Skeletal muscle tissue (tissue), 4 donors: ENCODE data around the gene TMEM239. TPM values are rescaled to one million over a fixed set of nuclear protein-coding genes. Genes with fewer than 3 reads are reported as not detected.
"Not testable (repeated sequence)": the region's sequence is repeated elsewhere in the genome, so short reads cannot be mapped to it uniquely, and the experiment has no call there.

ENCODE experiments used
- H3K27ac ChIP-seq: one replicate; pipeline ENCODE4 v1.7.0; 2013; ENCODE audit warnings: mild to moderate bottlenecking, low read depth, low read length, inconsistent platforms
- H3K27me3 ChIP-seq, 3 donors: one replicate each; pipeline ENCODE4 v1.7.0; 2013; ENCODE audit warnings: low read length in 3 of 3; ENCODE audit not compliant: control insufficient read depth in 3 of 3, insufficient read depth in 3 of 3
- H3K36me3 ChIP-seq, 3 donors: one replicate each; pipeline ENCODE4 v1.7.0; 2013; ENCODE audit warnings: low read length in 3 of 3; ENCODE audit not compliant: control insufficient read depth in 3 of 3, insufficient read depth in 3 of 3
- H3K4me1 ChIP-seq, 3 donors: one replicate each; pipeline ENCODE4 v1.7.0; 2013; ENCODE audit warnings: low read length in 3 of 3, mild to moderate bottlenecking in 3 of 3; ENCODE audit not compliant: control insufficient read depth in 3 of 3, insufficient read depth in 3 of 3
- H3K4me3 ChIP-seq, 3 donors: one replicate each; pipeline ENCODE4 v1.7.0; 2013; ENCODE audit warnings: low read length in 3 of 3
- H3K9ac ChIP-seq, 3 donors: one replicate each; pipeline ENCODE4 v1.7.0; 2013; ENCODE audit warnings: low read length in 3 of 3, mild to moderate bottlenecking in 3 of 3, moderate library complexity in 2 of 3, low read depth in 1 of 3
- H3K9me3 ChIP-seq, 3 donors: one replicate each; pipeline ENCODE4 v1.7.0; 2013; ENCODE audit warnings: low read length in 3 of 3; ENCODE audit not compliant: control insufficient read depth in 3 of 3
- total RNA-seq: library from RNA; depleted of rRNA; stranded (reverse); fragments of >200 nt; gene quantifications from one replicate; pipeline ENCODE4 v1.2.3, GENCODE V29; 2014
- donor health status: Osteomylitis.

The TMEM239 gene
- total RNA-seq, 1 donor from 2014 or later = not detected

DNA sequence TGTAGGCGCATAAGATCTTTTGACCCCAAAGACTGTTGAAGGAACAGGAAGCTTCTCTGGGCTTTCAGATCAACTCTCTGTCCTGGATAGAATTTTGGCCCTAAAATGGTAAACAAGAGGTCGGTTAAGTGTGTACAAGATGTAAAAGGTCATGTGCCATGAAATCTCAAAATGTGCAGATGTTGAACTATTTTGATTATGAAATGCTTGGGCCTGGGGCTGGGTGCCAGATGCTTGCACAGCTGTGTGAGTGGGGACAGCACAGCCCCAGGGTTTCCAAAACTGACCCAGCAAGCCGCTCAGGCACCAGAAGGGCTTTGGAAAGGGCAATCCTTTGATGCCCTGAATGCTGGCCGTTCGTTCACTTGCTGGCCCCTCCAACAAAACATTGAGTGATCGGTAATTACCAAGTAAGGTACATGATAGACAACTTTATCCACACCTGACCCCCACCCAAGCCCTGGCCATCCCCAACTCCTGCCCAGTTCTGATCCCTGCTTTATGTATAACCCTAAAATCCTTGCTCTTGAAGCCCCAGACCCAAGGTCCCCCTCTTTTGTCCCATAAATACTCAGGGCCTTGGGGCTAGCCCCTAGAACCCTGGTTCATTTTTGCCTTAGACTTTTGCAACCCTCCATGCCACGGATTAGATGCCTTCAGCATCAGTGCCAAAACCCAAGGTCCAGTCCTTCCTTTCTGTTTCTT is 1.9 kb downstream of the TMEM239 start:
- H3K36me3 ChIP-seq = no peaks in the 10 kb centered on the region
- no peak overlapping the region for H3K27ac ChIP-seq
- no peak overlapping the region for H3K4me3 ChIP-seq
- no peak overlapping the region for H3K9ac ChIP-seq
- peaks cover 0 to 13% (median 0%) of the 10 kb centered on the region in 3 donors for H3K4me1 ChIP-seq
- H3K27me3 ChIP-seq = peaks cover 25 to 33% (median 26%) of the 10 kb centered on the region in 3 donors
- no peaks in the 10 kb centered on the region for H3K9me3 ChIP-seq

DNA sequence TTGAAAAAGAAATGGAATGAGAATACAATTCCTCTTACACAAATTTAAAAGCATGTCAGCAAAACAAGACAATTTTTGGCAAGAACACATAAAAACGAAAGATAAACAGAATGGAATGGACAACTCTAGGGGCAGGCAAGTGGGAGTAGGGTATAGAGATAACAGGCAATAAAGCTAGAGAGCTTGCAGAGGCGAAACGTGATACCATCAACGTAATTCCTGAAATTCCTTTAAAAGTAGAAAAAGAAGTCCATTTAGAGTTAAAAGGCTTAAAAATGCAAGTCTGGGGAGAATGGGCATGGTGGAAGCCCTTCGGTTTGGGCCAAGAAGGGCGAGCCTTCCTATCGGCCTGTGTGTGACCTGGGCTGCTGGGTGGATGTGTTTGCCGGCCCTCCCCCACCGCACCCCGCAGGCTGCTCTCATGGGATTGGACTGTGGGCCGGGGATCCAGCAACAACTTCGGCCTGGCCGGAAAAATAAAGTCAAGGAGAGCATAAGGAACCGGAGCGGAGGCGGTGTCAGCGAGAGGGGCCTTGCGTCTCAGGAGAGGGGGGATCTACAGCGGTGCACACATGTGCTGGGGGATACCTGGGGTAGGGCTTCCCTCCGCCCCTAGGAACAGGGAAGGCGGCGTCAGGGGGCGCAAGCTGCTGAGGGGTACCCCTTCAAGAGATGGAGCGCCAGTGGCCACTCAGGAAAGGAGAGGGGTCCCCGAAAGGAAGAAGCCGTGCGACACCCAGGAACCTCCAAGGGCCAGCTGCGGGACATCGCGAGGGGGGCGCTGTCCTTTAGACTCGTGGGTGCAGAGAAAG is 4.1 kb downstream of the TMEM239 start:
- no peaks in the 10 kb centered on the region for H3K36me3 ChIP-seq
- H3K4me3 ChIP-seq = no peak overlapping the region
- no peak overlapping the region for H3K27ac ChIP-seq
- H3K27me3 ChIP-seq = peaks cover 25 to 33% (median 26%) of the 10 kb centered on the region in 3 donors
- no peaks in the 10 kb centered on the region for H3K9me3 ChIP-seq
- no peak overlapping the region for H3K9ac ChIP-seq
- peaks cover 0 to 6% (median 0%) of the 10 kb centered on the region in 3 donors for H3K4me1 ChIP-seq

DNA sequence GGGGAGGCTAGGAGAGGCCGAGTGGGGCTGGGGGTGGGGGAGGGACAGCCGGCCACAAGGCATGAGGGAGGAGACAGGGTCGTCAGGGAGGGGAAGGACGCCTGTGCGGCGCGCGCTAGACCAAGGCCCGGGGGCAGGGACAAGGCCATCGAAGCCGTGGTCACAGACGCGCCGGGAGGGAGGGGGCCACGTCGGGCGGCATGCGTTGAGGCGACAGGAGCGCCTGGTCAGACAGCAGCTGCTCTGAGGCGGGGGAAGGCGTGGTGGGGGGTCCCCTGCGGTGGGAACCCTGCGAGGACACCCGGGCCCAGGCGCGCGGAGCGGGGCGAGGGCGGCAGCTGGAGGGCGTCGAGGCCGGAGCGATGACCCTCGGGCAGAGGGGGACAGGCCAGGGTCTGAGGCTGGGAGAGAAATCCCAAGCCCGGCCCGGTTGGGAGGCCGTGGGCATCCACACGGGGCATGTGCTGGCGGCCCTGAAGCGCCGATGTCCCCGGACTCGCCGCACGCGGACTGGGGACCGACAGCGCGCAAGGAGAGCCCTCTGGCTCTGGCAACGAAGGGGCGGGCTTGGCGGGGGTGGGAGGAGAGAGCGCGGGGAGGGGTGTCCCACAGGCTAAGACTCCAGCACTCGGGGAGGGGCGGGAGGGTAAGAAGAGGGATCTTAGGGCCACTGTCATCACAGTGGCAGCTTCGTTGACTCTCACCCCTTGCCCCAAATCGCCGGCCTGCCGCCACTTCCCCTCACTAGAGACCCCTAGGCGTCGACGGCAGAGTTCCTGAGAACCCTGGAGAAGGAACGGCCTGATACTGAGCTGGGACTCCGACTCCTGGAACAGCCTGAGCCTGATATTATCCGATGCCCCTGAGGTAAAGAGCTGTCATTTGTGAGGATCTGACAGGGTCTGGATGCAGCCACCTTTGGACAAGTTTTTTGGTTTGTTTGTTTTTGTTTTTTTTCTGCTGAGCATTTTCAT is 5.0 kb downstream of the TMEM239 start:
- Histone ChIP-seq H3K27me3 (peaks cover 26 to 33% (median 29%) of the 10 kb centered on the region in 3 donors), H3K9ac (no peak overlapping the region), H3K27ac (no peak overlapping the region), H3K4me1 (no peaks in the 10 kb centered on the region), H3K4me3 (no peak overlapping the region), H3K9me3 (no peaks in the 10 kb centered on the region), H3K36me3 (no peaks in the 10 kb centered on the region)

DNA sequence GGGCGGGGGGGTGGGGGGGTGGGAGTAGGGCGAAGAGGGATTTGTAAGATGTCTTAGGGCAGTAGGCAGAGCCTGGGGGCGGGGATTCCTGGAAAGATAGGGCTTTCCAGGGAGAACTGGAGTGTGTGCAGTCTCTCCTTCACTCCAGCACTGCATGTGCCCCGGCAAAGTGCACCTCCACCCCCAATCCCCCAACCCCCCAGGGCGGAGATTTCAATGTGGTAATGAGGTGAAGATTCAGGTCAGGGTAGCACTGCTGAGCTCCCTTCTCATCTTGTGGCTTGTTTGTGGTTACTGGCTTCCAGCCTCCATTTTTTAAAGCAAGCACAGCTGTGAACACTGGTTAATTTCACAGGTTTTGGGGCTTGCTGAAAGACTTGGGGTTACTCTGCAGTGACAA is 5.9 kb downstream of the TMEM239 start:
- no peaks in the 10 kb centered on the region for H3K36me3 ChIP-seq
- H3K27me3 ChIP-seq = peaks cover 26 to 35% (median 29%) of the 10 kb centered on the region in 3 donors
- H3K27ac ChIP-seq = no peak overlapping the region
- H3K4me1 ChIP-seq = no peaks in the 10 kb centered on the region
- H3K9ac ChIP-seq = no peak overlapping the region
- H3K9me3 ChIP-seq = no peaks in the 10 kb centered on the region
- no peak overlapping the region for H3K4me3 ChIP-seq

DNA sequence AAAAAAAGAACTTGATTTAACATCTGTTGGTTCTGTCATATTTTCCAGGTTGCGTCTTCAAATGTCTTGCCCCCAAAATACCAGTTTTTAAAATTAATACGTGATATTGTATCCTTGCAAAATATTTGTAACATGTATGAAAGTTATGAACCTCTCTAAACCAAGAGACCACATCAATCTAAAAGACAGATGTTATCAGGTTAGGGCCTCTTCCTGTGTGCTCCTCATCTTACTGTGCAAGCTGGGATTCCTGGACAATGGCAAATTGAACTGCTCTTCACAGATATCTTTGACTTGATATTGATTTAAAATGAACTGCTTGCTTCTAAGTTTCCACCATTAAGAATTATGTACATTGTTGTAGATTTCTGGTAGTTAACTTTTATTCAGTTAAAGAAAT is 9.6 kb downstream of the TMEM239 start:
- H3K4me1 ChIP-seq = no peaks in the 10 kb centered on the region
- no peaks in the 10 kb centered on the region for H3K36me3 ChIP-seq
- no peak overlapping the region for H3K4me3 ChIP-seq
- H3K9me3 ChIP-seq = no peaks in the 10 kb centered on the region
- peaks cover 12 to 19% (median 15%) of the 10 kb centered on the region in 3 donors for H3K27me3 ChIP-seq
- H3K9ac ChIP-seq = no peak overlapping the region
- no peak overlapping the region for H3K27ac ChIP-seq

DNA sequence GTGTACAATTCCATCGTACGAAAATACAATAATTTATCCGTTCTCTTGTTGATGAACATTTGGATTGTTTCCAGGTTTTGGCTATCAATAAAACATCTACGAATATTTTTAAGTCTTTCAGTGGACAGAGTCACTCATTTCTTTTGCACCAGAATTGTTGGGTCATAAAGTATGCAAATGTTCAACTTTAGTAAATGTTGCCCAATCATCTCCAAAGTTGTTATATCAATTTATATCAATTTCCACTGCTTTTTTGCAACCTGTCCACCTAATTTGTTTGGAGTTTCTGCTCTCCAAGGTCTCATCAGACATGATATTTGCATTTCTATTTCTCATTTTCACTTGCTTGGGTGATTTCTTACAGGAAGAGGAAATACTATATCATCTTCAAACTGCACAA is 10.5 kb downstream of the TMEM239 start:
- Histone ChIP-seq H3K9ac (no peak overlapping the region), H3K27ac (no peak overlapping the region), H3K4me3 (no peak overlapping the region), H3K4me1 (no peaks in the 10 kb centered on the region), H3K36me3 (no peaks in the 10 kb centered on the region), H3K27me3 (peaks cover 5 to 12% (median 10%) of the 10 kb centered on the region in 3 donors), H3K9me3 (no peaks in the 10 kb centered on the region)

DNA sequence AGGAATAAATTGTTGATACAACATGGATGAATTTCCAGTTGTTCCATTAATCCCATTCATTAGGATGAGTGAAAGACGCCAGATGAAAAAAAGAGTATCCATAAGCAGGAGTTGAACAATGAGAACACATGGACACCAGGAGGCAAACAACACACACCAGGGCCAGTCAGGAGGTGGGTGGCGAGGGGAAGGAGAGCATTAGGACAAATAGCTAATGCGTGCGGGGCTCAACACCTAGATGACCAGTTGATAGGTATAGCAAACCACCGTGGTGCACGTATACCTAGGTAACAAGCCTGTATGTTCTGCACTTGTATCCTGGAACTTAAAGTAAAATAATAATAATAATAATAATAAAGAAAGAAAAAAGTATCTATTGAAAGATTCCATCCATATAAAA is 13.2 kb downstream of the TMEM239 start:
- no peaks in the 10 kb centered on the region for H3K9me3 ChIP-seq
- H3K27ac ChIP-seq = no peak overlapping the region
- H3K9ac ChIP-seq = no peak overlapping the region
- no peaks in the 10 kb centered on the region for H3K4me1 ChIP-seq
- H3K36me3 ChIP-seq = no peaks in the 10 kb centered on the region
- peaks cover 3 to 11% (median 10%) of the 10 kb centered on the region in 3 donors for H3K27me3 ChIP-seq
- no peak overlapping the region for H3K4me3 ChIP-seq

DNA sequence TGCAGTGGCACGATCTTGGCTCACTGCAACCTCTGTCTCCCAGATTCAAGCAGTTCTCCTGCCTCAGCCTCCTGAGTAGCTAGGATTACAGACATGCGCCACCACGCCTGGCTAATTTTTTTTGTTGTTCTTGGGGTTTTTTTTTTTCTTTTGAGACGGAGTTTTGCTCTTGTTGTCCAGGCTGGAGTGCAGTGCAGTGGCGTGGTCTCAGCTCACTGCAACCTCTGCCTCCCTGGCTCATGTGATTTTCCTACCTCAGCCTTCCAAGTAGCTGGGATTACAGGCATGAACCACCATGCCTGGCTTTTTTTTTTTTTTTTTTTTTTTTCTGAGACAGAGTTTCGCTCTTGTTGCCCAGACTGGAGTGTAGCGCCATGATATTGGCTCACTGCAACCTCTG is 15.0 kb downstream of the TMEM239 start:
- H3K4me3 ChIP-seq, H3K27ac ChIP-seq, H3K9ac ChIP-seq, H3K36me3 ChIP-seq, H3K9me3 ChIP-seq, H3K4me1 ChIP-seq: not testable (repeated sequence)
- peaks cover 3 to 10% (median 6%) of the 10 kb centered on the region in 3 donors for H3K27me3 ChIP-seq

DNA sequence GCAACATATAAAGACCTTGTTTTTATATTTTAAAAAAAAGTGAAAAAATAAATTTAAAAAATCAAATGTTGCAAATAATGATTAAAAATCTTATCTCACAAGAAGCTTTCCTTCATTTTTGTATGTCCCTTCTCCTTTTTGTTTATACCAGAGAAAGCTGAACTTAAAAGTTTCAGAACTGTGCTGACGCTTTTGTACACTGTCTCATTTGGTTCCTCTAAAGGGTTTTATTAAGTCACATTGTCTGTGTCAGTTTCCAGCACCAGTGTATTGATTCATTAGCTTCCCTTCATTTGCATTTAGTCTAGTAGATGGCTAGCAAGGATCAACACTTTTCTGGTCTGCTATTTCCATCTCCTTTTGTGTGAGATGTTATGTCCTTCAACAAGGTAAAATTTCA is 17.6 kb downstream of the TMEM239 start:
- peaks cover 0 to 3% (median 0%) of the 10 kb centered on the region in 3 donors for H3K27me3 ChIP-seq
- H3K9ac ChIP-seq = no peak overlapping the region
- H3K27ac ChIP-seq = no peak overlapping the region

More for the DNA sequence above, 17.6 kb downstream of the TMEM239 start:
- Histone ChIP-seq H3K9me3 (no peaks in the 10 kb centered on the region), H3K36me3 (peaks cover 13 to 16% (median 15%) of the 10 kb centered on the region in 3 donors), H3K4me1 (no peaks in the 10 kb centered on the region), H3K4me3 (no peak overlapping the region)
